ENCODE measurements around the gene CHORDC1. TPM values are rescaled to one million over a fixed set of nuclear protein-coding genes. Genes with fewer than 3 reads are reported as not detected.

CHORDC1 gene
- total RNA-seq, 1 donor from 2014 or later, result 30.7 TPM

DNA sequence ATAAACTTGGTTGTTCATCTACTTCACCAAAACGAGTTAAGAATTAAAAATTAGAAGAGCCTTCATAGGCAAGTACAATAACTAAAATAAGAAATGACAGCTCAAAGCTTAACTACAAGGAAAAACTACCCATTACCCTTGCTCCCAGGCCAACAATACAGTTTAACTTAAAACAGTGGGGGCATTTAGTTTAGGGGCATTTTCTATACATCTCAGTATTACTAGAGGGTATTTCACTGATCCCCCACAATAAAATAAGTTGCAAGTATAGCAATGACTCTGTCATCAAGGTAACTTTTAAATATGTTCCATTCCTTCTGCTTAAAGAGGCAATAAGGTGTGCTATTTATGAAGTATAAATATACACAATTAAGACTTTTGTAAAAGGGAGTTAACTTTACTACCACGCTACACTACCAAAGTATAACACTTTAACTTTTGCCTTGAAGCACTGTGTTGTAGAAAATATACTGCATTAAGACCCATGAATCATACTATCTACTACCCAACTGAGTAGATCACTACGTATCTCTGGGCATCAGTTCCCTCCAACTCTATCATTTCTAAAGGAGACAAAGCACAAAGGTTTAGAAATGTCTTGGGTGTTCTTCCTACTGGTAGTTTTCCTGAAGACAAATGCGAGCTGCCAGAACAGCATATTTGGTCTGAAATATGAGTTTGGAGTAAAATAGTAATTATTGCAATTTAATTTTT is 29.8 kb downstream of the CHORDC1 start:
- H3K4me3 ChIP-seq, result no peak overlapping the region
- no peak overlapping the region for H3K27ac ChIP-seq
- H3K4me1 ChIP-seq, result no peaks in the 10 kb centered on the region
- TF ChIP-seq, protein P1, sequence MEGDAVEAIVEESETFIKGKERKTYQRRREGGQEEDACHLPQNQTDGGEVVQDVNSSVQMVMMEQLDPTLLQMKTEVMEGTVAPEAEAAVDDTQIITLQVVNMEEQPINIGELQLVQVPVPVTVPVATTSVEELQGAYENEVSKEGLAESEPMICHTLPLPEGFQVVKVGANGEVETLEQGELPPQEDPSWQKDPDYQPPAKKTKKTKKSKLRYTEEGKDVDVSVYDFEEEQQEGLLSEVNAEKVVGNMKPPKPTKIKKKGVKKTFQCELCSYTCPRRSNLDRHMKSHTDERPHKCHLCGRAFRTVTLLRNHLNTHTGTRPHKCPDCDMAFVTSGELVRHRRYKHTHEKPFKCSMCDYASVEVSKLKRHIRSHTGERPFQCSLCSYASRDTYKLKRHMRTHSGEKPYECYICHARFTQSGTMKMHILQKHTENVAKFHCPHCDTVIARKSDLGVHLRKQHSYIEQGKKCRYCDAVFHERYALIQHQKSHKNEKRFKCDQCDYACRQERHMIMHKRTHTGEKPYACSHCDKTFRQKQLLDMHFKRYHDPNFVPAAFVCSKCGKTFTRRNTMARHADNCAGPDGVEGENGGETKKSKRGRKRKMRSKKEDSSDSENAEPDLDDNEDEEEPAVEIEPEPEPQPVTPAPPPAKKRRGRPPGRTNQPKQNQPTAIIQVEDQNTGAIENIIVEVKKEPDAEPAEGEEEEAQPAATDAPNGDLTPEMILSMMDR (IDR thresholded peaks at IDR 0.05), result no peak
- H3K36me3 ChIP-seq, result peaks cover 4% of the 10 kb centered on the region
- H3K9me3 ChIP-seq, result no peaks in the 10 kb centered on the region
- DNase-seq, result no peak
- no peaks in the 10 kb centered on the region for H3K27me3 ChIP-seq
- intact Hi-C loops (cut with DNase I), result no loop called here
- ATAC-seq, result no peak

DNA sequence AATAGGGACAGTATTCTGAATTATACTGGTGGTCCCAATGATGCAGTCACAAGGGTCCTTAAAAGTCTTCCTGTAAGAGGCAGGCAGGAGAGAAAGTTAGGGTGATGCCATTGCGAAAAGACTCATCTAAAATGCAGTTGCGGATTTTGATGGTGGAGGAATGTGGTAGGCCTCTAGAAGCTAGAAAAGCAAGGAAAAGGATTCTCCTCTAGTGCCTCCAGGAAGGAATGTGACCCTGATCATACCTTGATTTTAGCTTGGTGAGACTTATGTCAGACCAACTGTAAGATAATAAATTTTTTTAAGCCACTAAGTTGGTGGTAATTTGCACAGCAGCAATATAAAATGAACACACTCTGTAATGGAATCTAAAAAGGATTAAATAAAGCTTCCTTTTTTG is 33.8 kb downstream of the CHORDC1 start:
- intact Hi-C loops (cut with DNase I), result no loop called here
- DNase-seq, result no peak
- no peaks in the 10 kb centered on the region for H3K9me3 ChIP-seq
- no peaks in the 10 kb centered on the region for H3K27me3 ChIP-seq
- ATAC-seq, result no peak
- no peak overlapping the region for H3K4me3 ChIP-seq
- H3K36me3 ChIP-seq, result peaks cover 4% of the 10 kb centered on the region
- TF ChIP-seq, protein P1 (IDR thresholded peaks at IDR 0.05), result no peak
- H3K4me1 ChIP-seq, result no peaks in the 10 kb centered on the region
- no peak overlapping the region for H3K27ac ChIP-seq

DNA sequence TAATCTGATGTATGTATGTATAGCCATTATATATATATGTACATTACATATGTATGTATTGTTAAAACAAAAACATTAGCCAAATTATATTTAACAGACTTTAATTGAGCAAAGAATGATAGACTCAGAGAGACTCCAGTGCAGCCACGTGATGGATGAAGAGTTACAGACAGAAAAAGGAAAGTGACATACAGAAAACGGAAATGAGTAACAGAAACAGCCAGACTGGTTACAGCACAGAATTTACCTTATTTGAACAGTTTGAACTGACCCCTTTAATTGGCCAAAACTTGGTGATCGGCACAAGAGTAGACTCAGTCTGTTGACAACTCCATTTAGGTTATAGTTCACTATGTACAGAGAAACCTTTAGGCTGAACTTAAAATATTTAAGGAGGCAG is 35.0 kb downstream of the CHORDC1 start:
- intact Hi-C loops (cut with DNase I), result no loop called here
- no peak for ATAC-seq

DNA sequence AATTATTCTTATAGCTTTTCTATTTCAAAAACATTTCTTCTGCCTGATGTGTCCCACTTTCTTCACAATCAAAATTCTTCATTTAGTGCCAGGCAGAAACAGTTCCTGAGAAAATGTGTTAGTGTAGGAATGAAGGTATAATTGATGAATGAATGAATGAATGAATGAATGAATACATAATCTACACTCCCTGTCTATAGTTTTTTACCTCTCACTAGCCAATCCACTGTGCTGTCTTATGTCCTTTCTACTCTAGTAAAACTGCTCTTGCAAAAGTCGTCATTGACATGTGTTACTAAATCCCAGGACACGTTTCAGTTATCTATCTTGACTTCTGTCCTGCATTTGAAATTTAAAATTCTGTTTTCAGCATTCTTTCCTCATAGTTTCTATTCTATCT is 42.9 kb downstream of the CHORDC1 start:
- H3K36me3 ChIP-seq, result no peaks in the 10 kb centered on the region
- H3K27me3 ChIP-seq, result no peaks in the 10 kb centered on the region
- TF ChIP-seq, protein P1 (IDR thresholded peaks at IDR 0.05), result no peak
- DNase-seq (no peak), ATAC-seq (no peak)
- no peaks in the 10 kb centered on the region for H3K4me1 ChIP-seq
- intact Hi-C loops (cut with DNase I), result no loop called here
- no peak overlapping the region for H3K4me3 ChIP-seq
- H3K27ac ChIP-seq, result no peak overlapping the region
- H3K9me3 ChIP-seq, result no peaks in the 10 kb centered on the region

More for the DNA sequence above, 35.0 kb downstream of the CHORDC1 start:
- Histone ChIP-seq H3K4me1 (no peaks in the 10 kb centered on the region), H3K4me3 (no peak overlapping the region), H3K27ac (no peak overlapping the region), H3K36me3 (peaks cover 4% of the 10 kb centered on the region), H3K27me3 (no peaks in the 10 kb centered on the region), H3K9me3 (no peaks in the 10 kb centered on the region)
- TF ChIP-seq, protein P1 (IDR thresholded peaks at IDR 0.05), result no peak
- DNase-seq, result no peak

DNA sequence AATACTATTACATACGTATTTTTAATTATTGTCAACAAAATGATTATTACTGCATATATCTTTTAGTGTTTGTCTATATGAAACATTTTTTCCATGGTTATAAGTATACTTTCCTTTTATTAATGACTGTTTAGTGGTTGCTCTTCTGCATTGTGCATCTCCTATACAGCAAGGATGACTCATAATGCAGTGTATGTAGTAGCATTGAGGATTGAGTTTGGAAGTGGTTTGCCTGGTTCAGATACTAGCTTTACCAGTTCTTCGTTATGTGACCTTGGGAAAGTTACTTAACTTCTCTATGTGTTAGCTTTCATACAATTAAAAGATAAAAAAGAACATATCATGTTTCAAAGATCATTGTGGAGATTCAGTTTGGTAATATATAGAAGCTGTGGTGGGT is 44.1 kb downstream of the CHORDC1 start:
- Histone ChIP-seq H3K9me3 (no peaks in the 10 kb centered on the region), H3K36me3 (no peaks in the 10 kb centered on the region), H3K27ac (no peak overlapping the region), H3K27me3 (no peaks in the 10 kb centered on the region), H3K4me1 (no peaks in the 10 kb centered on the region), H3K4me3 (no peak overlapping the region)
- DNase-seq (no peak), ATAC-seq (no peak)
- TF ChIP-seq, protein P1 (IDR thresholded peaks at IDR 0.05), result no peak
- intact Hi-C loops (cut with DNase I), result no loop called here

DNA sequence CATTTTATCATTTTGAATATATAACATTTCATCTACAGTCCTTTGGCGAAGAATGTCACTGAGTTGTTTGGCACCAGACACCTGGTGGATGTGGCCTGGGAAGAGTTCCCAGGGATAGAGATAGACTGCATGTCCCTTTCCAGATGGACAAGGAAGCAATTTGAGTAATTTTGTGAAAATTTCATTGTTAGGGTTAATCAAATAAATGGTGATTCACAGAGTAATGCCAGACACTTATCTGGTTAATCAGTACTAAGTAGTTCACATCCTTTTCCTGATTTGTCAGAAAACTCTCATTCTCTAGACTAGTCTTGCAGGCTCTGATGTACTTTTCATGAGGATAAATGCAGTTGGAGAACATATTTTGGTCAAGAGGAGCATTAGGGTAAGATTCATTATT is 46.8 kb downstream of the CHORDC1 start:
- TF ChIP-seq, protein P1 (IDR thresholded peaks at IDR 0.05), result no peak
- Histone ChIP-seq H3K36me3 (no peaks in the 10 kb centered on the region), H3K4me3 (no peak overlapping the region), H3K27ac (no peak overlapping the region), H3K9me3 (no peaks in the 10 kb centered on the region), H3K4me1 (no peaks in the 10 kb centered on the region), H3K27me3 (no peaks in the 10 kb centered on the region)
- no peak for ATAC-seq
- no peak for DNase-seq
- intact Hi-C loops (cut with DNase I), result no loop called here
